GM12878 (cell line): ENCODE data around the gene HPSE2. TPM values are rescaled to one million over a fixed set of nuclear protein-coding genes. Genes with fewer than 3 reads are reported as not detected.

Experiments used
- ATAC-seq: fragments of 200-7000 bp; cut with Tn5 transposase; 3 replicates; pipeline ENCODE4 v1.9.1; 2020; ENCODE audit warnings: mild to moderate bottlenecking, moderate library complexity
- BruUV-seq: library from RNA; stranded (reverse); fragments of 400-500 nt; replicated peaks from 2 replicates; lab custom pipeline; 2021; lab: Mats Ljungman, UMichigan
- CTCF ChIA-PET: fragments of 300-600 bp; sonication (Branson Sonifier 250); formaldehyde crosslinking; extraction: SDS; loops from one replicate; lab custom pipeline; 2021; ENCODE audit warnings: inconsistent platforms; lab: Yijun Ruan, JAX
- POLR2A ChIA-PET: fragments of 350-600 bp; formaldehyde crosslinking; extraction: SDS; loops from one replicate; lab custom pipeline; 2021; ENCODE audit warnings: inconsistent platforms; lab: Charles Lee
- RAD21 ChIA-PET: fragments of 300-600 bp; sonication (Branson Sonifier 250); formaldehyde crosslinking; loops from one replicate; lab custom pipeline; 2023; ENCODE audit warnings: antibody characterized with exemption; ENCODE audit not compliant: unreplicated experiment; lab: Charles Lee
- SMC1A ChIA-PET: fragments of 300-600 bp; sonication (Branson Sonifier 250); formaldehyde crosslinking; loops from one replicate; lab custom pipeline; 2023; ENCODE audit not compliant: unreplicated experiment, uncharacterized antibody; lab: Charles Lee
- DNase-seq: peaks from one replicate; pipeline ENCODE4 v3.0.0-alpha.2; 2011; ENCODE audit warnings: low read depth, low spot score
- FAIRE-seq: peaks from 3 replicates; lab custom pipeline; 2011; peaks lifted over from hg19 to GRCh38; lab: Jason Lieb, UNC
- H2AFZ ChIP-seq: 2 replicates; pipeline ENCODE4 v1.6.0; 2011; ENCODE audit warnings: low read depth, low read length, control low read depth; ENCODE audit not compliant: control insufficient read depth
- H3K27ac ChIP-seq: 2 replicates; pipeline ENCODE4 v1.5.1; 2011; ENCODE audit warnings: control low read depth; ENCODE audit not compliant: control insufficient read depth, insufficient read depth
- H3K27me3 ChIP-seq, 2 experiments: replicated peaks in 1 of 2; 2 replicates each; pipeline versions ENCODE4 v1.6.0 to v1.6.1; 2011; ENCODE audit warnings: low read length in 1 of 2; ENCODE audit not compliant: control insufficient read depth in 2 of 2, insufficient read depth in 2 of 2
- H3K36me3 ChIP-seq, 2 experiments: 2 replicates each; pipeline ENCODE4 v1.5.1; 2011; ENCODE audit warnings: low read length in 1 of 2; ENCODE audit not compliant: control insufficient read depth in 2 of 2, insufficient read depth in 2 of 2
- H3K4me1 ChIP-seq: 2 replicates; pipeline ENCODE4 v1.6.1; 2011; ENCODE audit warnings: mild to moderate bottlenecking, low read length, moderate library complexity, mixed read lengths; ENCODE audit not compliant: control insufficient read depth, insufficient read depth
- H3K4me2 ChIP-seq: 2 replicates; pipeline ENCODE4 v1.6.0; 2011; ENCODE audit warnings: control low read depth; ENCODE audit not compliant: control insufficient read depth, insufficient read depth
- H3K4me3 ChIP-seq: fragments of 200-600 bp; sonication (generic); 2 replicates; pipeline ENCODE4 v1.5.1; 2016
- H3K79me2 ChIP-seq: 2 replicates; pipeline ENCODE4 v1.6.0; 2011; ENCODE audit warnings: low read length; ENCODE audit not compliant: control insufficient read depth, insufficient read depth
- H3K9ac ChIP-seq: 2 replicates; pipeline ENCODE4 v1.8.0; 2011; ENCODE audit warnings: low read length, control low read depth, mixed read lengths; ENCODE audit not compliant: control insufficient read depth, insufficient read depth
- H3K9me3 ChIP-seq: replicated peaks from 3 replicates; pipeline ENCODE4 v1.5.1; 2011; ENCODE audit warnings: mild to moderate bottlenecking, low read length; ENCODE audit not compliant: control insufficient read depth, insufficient read depth
- H4K20me1 ChIP-seq: 2 replicates; pipeline ENCODE4 v1.6.0; 2011; ENCODE audit not compliant: control insufficient read depth, insufficient read depth
- ATF7 ChIP-seq: fragments of 450-650 bp; IDR thresholded peaks from 2 replicates; pipeline ENCODE4 v1.6.1; 2016; ENCODE audit warnings: low read depth, mild to moderate bottlenecking
- EED ChIP-seq: sonication (generic); IDR thresholded peaks from 2 replicates; pipeline ENCODE4 v1.6.1; 2016; ENCODE audit warnings: antibody characterized with exemption, low read depth
- EGR1 ChIP-seq, 2 experiments: IDR thresholded peaks; 1 replicate in 1 of 2; 2 replicates in 1 of 2; pipeline ENCODE4 v1.6.1; 2011 to 2012; ENCODE audit warnings: low read depth in 2 of 2, low read length in 2 of 2, borderline replicate concordance in 1 of 2, mild to moderate bottlenecking in 1 of 2, moderate library complexity in 1 of 2
- ETV6 ChIP-seq, 2 experiments: fragments of 450-650 bp in 1 of 2; IDR thresholded peaks in 1 of 2; conservative IDR thresholded peaks in 1 of 2; 2 replicates each; pipeline ENCODE4 v1.6.1; 2014; ENCODE audit warnings: antibody characterized with exemption in 1 of 2, borderline replicate concordance in 1 of 2, low read depth in 1 of 2, mild to moderate bottlenecking in 1 of 2, moderate library complexity in 1 of 2
- IRF3 ChIP-seq: fragments of 450-650 bp; IDR thresholded peaks from 2 replicates; pipeline ENCODE4 v1.6.1; 2014; ENCODE audit warnings: mild to moderate bottlenecking
- IRF4 ChIP-seq: IDR thresholded peaks from 2 replicates; pipeline ENCODE4 v1.6.1; 2011; ENCODE audit warnings: low read depth, low read length
- JUND ChIP-seq: IDR thresholded peaks from 2 replicates; pipeline ENCODE4 v1.6.1; 2012; ENCODE audit warnings: low read depth, mild to moderate bottlenecking, low read length, improper control_type of control experiment, moderate library complexity
- MAX ChIP-seq: IDR thresholded peaks from 2 replicates; pipeline ENCODE4 v1.6.1; 2012; ENCODE audit warnings: low read depth, low read length, improper control_type of control experiment
- NFIC ChIP-seq: IDR thresholded peaks from 2 replicates; pipeline ENCODE4 v1.6.1; 2012; ENCODE audit warnings: low read depth, mild to moderate bottlenecking, inconsistent platforms, low read length, moderate library complexity
- PML ChIP-seq: IDR thresholded peaks from 2 replicates; pipeline ENCODE4 v1.6.1; 2012; ENCODE audit warnings: low read length, inconsistent platforms
- POLR2AphosphoS2 ChIP-seq: IDR thresholded peaks from 2 replicates; pipeline ENCODE4 v1.6.1; 2011; ENCODE audit warnings: low read depth, mild to moderate bottlenecking, low read length, improper control_type of control experiment, moderate library complexity
- STAT1 ChIP-seq: fragments of 450-650 bp; conservative IDR thresholded peaks from 2 replicates; pipeline ENCODE4 v1.6.1; 2014; ENCODE audit warnings: antibody characterized with exemption, mild to moderate bottlenecking
- TAF1 ChIP-seq: IDR thresholded peaks from 2 replicates; pipeline ENCODE4 v1.6.1; 2011; ENCODE audit warnings: mild to moderate bottlenecking, low read depth, low read length, borderline replicate concordance
- WGBS: methylation state at CpG from one replicate; pipeline ENCODE4 v1.1.6; 2016; ENCODE audit warnings: low lambda C conversion rate; ENCODE audit not compliant: insufficient replicate concordance, insufficient coverage; ENCODE audit errors: missing lambda C conversion rate; 5-methylcytosine and 5-hydroxymethylcytosine counted together
- in situ Hi-C: fragments of 300-500 bp; cut with MboI; formaldehyde crosslinking; loops from 9 replicates; pipeline ENCODE4 v1.14.3; 2018; ENCODE audit warnings: mixed read lengths
- intact Hi-C: fragments of 100-400 bp; cut with micrococcal nuclease; formaldehyde crosslinking; loops from one replicate; pipeline ENCODE4 v1.14.2; 2022; ENCODE audit not compliant: unreplicated experiment
- polyA plus RNA-seq, 11 experiments: library from polyadenylated mRNA; depleted of rRNA in 4 of 11; unstranded in 6 of 11; stranded (reverse) in 5 of 11; fragments of >200 nt; fragmentation: Nextera tagmentation in 4 of 11; fragmentation: Illumina TruSeq in 1 of 11; extraction: Ambion mirVana in 4 of 11; extraction: Trizol in 1 of 11; gene quantifications; 1 replicate in 1 of 11; 2 replicates in 10 of 11; pipeline versions ENCODE4 v1.2.1 to v1.2.3, GENCODE V29; 2011 to 2016; ENCODE audit warnings: inconsistent platforms in 2 of 11, missing spikeins in 2 of 11, low read depth in 1 of 11
- total RNA-seq, 4 experiments: library from RNA; depleted of rRNA in 3 of 4; stranded (reverse); fragments of >200 nt in 3 of 4; fragmentation: Illumina TruSeq in 1 of 4; extraction: Trizol in 1 of 4; gene quantifications; 2 replicates each; pipeline versions ENCODE4 v1.2.1 to v1.2.3, GENCODE V29; 2013 to 2021
- TF ChIP-seq, protein P1 (sequence below): fragments of 450-650 bp; IDR thresholded peaks from 2 replicates; pipeline ENCODE4 v1.6.1; 2017; ENCODE audit warnings: antibody characterized with exemption, mild to moderate bottlenecking, moderate library complexity

The HPSE2 gene
- total and polyA plus RNA-seq, 10 of the 15 experiments (the other 5 are each of a cell fraction or from before 2014, with no cell fraction given) = 0.06 TPM; not detected in 9

DNA sequence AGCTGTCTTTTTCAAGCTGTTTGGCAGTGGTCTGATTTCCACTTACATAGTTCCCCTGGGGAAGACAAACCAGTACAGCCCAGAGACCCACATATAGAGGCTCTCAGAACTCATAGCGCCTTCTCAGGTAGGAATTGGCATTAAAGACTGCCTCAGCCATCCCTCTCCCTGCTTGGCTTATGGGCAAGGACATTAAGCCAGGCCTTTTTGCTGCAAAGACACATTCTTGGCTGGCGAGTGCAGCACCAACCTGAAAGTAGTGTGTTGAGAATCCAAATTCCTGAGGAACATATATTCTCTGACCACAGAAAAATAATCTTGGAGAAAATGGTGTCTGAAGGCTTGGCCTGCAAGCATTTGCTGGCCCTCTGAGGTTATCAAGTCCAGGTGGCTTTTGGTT, 749.7 kb downstream of the HPSE2 start:
- H2AFZ ChIP-seq = no peak overlapping the region
- DNase-seq (no peak), ATAC-seq (no peak)
- SMC1A ChIA-PET = no interaction called here
- intact Hi-C loops (no loop called here), in situ Hi-C loops (no loop called here)
- H3K27me3 ChIP-seq = no peaks in the 10 kb centered on the region
- no peaks in the 10 kb centered on the region for H3K36me3 ChIP-seq
- RAD21 ChIA-PET = no interaction called here
- no peak overlapping the region for H3K4me2 ChIP-seq
- H3K4me1 ChIP-seq = no peaks in the 10 kb centered on the region; the same call in 1 of the 2 replicates
- CTCF ChIA-PET = no interaction called here
- POLR2A ChIA-PET = no interaction called here
- H3K9ac ChIP-seq = no peak overlapping the region
- WGBS = 0% methylated on average over 2 of the region's 2 CpGs
- no peak overlapping the region for H3K4me3 ChIP-seq
- H3K9me3 ChIP-seq = no peaks in the 10 kb centered on the region; the same call in 2 of the 3 replicates
- H3K79me2 ChIP-seq = no peaks in the 10 kb centered on the region
- no peak overlapping the region for H3K27ac ChIP-seq
- no peaks in the 10 kb centered on the region for H4K20me1 ChIP-seq
- TF ChIP-seq EGR1 (IDR thresholded peaks at IDR 0.05; ENCODE audit: borderline replicate concordance in 1 of 2, low read depth in 2 of 2, low read length in 2 of 2) (no peak), ATF7 (no peak), POLR2AphosphoS2 (no peak)
- TF ChIP-seq, all 136 proteins: peak for 0
- FAIRE-seq = no peak
- no TSS peak for BruUV-seq

DNA sequence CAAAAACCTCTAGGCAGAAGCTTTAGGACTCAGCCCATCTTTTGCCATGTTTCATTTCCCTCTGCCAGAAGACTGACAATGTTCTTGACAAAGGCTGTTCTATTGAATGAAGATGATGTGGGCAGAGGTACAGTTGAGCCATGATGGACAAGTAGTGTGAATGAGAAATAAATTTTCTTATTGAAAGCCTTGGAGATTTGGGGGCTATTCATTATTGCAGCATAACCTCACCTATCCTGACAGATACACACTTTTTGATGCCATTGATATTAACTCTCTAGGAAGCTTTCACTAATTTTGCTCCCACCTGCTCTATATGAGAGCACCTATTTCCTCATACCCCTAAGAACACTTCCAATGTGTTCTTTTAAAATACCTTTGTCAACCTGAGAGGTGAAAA, 752.0 kb downstream of the HPSE2 start:
- CTCF ChIA-PET = no interaction called here
- no peak for ATAC-seq
- H3K27me3 ChIP-seq = no peaks in the 10 kb centered on the region; a peak in 1 of 4 replicates
- no peaks in the 10 kb centered on the region for H3K79me2 ChIP-seq
- FAIRE-seq = no peak
- H3K27ac ChIP-seq = no peak overlapping the region
- intact Hi-C loops = no loop called here
- no peak overlapping the region for H3K4me3 ChIP-seq
- in situ Hi-C loops = no loop called here
- RAD21 ChIA-PET = no interaction called here
- H3K9me3 ChIP-seq = no peaks in the 10 kb centered on the region; the same call in 2 of the 3 replicates
- TF ChIP-seq MAX (no peak), IRF4 (no peak), JUND (no peak), EED (no peak), PML (no peak), ETV6 (conservative IDR thresholded peaks at IDR 0.05 in 1 of 2, IDR thresholded peaks at IDR 0.05 in 1 of 2; ENCODE audit: borderline replicate concordance in 1 of 2, low read depth in 1 of 2) (no peak), STAT1 (no peak), IRF3 (no peak), NFIC (no peak), TAF1 (no peak)
- TF ChIP-seq, protein P1, sequence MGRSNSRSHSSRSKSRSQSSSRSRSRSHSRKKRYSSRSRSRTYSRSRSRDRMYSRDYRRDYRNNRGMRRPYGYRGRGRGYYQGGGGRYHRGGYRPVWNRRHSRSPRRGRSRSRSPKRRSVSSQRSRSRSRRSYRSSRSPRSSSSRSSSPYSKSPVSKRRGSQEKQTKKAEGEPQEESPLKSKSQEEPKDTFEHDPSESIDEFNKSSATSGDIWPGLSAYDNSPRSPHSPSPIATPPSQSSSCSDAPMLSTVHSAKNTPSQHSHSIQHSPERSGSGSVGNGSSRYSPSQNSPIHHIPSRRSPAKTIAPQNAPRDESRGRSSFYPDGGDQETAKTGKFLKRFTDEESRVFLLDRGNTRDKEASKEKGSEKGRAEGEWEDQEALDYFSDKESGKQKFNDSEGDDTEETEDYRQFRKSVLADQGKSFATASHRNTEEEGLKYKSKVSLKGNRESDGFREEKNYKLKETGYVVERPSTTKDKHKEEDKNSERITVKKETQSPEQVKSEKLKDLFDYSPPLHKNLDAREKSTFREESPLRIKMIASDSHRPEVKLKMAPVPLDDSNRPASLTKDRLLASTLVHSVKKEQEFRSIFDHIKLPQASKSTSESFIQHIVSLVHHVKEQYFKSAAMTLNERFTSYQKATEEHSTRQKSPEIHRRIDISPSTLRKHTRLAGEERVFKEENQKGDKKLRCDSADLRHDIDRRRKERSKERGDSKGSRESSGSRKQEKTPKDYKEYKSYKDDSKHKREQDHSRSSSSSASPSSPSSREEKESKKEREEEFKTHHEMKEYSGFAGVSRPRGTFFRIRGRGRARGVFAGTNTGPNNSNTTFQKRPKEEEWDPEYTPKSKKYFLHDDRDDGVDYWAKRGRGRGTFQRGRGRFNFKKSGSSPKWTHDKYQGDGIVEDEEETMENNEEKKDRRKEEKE = no peak
- TF ChIP-seq, all 136 proteins: peak for 0
- Histone ChIP-seq H2AFZ (no peak overlapping the region), H3K9ac (no peak overlapping the region), H3K36me3 (no peaks in the 10 kb centered on the region), H4K20me1 (no peaks in the 10 kb centered on the region), H3K4me2 (no peak overlapping the region), H3K4me1 (no peaks in the 10 kb centered on the region; the same call in 1 of the 2 replicates)
- ChIA-PET SMC1A (no interaction called here), POLR2A (no interaction called here)
- no TSS peak for BruUV-seq
- no peak for DNase-seq
